Uterus (tissue), 4 donors: Measurements from ENCODE around the gene CLCA1. TPM values are rescaled to one million over a fixed set of nuclear protein-coding genes. Genes with fewer than 3 reads are reported as not detected.

ENCODE experiments used
- DNase-seq, 2 donors: peaks; one replicate each; pipeline ENCODE4 v3.0.0-alpha.2; 2019 to 2020
- H3K27ac ChIP-seq, 2 donors: fragments of 200-600 bp; sonication (generic); 1 replicate in 1 of 2; 2 replicates in 1 of 2; pipeline ENCODE4 v1.5.1; 2016 to 2018
- H3K27me3 ChIP-seq, 2 donors: fragments of 200-600 bp; sonication (generic); one replicate each; pipeline ENCODE4 v1.5.1; 2018 to 2019; ENCODE audit warnings: control low read depth in 1 of 2
- H3K36me3 ChIP-seq, 2 donors: fragments of 200-600 bp; sonication (generic); one replicate each; pipeline ENCODE4 v1.5.1; 2019; ENCODE audit warnings: control low read depth in 1 of 2
- H3K4me1 ChIP-seq, 2 donors: fragments of 200-600 bp; sonication (generic); one replicate each; pipeline ENCODE4 v1.5.1; 2018 to 2019; ENCODE audit warnings: control low read depth in 1 of 2
- H3K4me3 ChIP-seq, 2 donors: fragments of 200-600 bp; sonication (generic); 1 replicate in 1 of 2; 2 replicates in 1 of 2; pipeline ENCODE4 v1.5.1; 2018 to 2019; ENCODE audit warnings: mild to moderate bottlenecking in 1 of 2
- H3K9me3 ChIP-seq, 2 donors: fragments of 200-600 bp; sonication (generic); one replicate each; pipeline ENCODE4 v1.5.1; 2019; ENCODE audit warnings: control low read depth in 1 of 2
- POLR2A ChIP-seq, 2 donors: fragments of 450-650 bp; IDR thresholded peaks; one replicate each; pipeline ENCODE4 v1.6.1; 2016; ENCODE audit warnings: antibody characterized with exemption in 2 of 2, mild to moderate bottlenecking in 1 of 2, moderate library complexity in 1 of 2
- intact Hi-C: fragments of 100-400 bp; cut with DNase I; formaldehyde crosslinking; loops from one replicate; pipeline ENCODE4 v1.15.1; 2023; ENCODE audit warnings: low total_unique reads
- total RNA-seq, 4 donors: library from RNA; depleted of rRNA in 3 of 4; stranded (reverse); fragments of >200 nt in 3 of 4; gene quantifications; one replicate each; pipeline versions ENCODE4 v1.1.0 to v1.2.4, GENCODE V29; 2014 to 2023
- TF ChIP-seq, protein P1 (sequence below), 4 experiments: fragments of 200-600 bp in 2 of 4; fragments of 450-650 bp in 2 of 4; sonication (generic) in 2 of 4; IDR thresholded peaks; one replicate each; pipeline ENCODE4 v1.5.1; 2016 to 2019; ENCODE audit warnings: antibody characterized with exemption in 4 of 4, mild to moderate bottlenecking in 2 of 4, moderate library complexity in 1 of 4
- donor health status: DM: yes; HTN: yes; CAD: no.

Gene CLCA1
- total RNA-seq, 4 donors from 2014 or later = 0.21 to 0.29 TPM; not detected in 2

DNA sequence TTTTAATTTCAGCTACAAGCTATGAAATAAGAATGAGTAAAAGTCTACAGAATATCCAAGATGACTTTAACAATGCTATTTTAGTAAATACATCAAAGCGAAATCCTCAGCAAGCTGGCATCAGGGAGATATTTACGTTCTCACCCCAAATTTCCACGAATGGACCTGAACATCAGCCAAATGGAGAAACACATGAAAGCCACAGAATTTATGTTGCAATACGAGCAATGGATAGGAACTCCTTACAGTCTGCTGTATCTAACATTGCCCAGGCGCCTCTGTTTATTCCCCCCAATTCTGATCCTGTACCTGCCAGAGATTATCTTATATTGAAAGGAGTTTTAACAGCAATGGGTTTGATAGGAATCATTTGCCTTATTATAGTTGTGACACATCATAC is 13.7 kb upstream of the CLCA1 start:
- intact Hi-C loops = no loop called here
- DNase-seq = no peak
- H3K4me3 ChIP-seq = no peak overlapping the region
- H3K4me1 ChIP-seq = no peaks in the 10 kb centered on the region
- no peaks in the 10 kb centered on the region for H3K36me3 ChIP-seq
- no peaks in the 10 kb centered on the region for H3K27me3 ChIP-seq
- TF ChIP-seq POLR2A (IDR thresholded peaks at IDR 0.05) = no peak
- TF ChIP-seq, protein P1, sequence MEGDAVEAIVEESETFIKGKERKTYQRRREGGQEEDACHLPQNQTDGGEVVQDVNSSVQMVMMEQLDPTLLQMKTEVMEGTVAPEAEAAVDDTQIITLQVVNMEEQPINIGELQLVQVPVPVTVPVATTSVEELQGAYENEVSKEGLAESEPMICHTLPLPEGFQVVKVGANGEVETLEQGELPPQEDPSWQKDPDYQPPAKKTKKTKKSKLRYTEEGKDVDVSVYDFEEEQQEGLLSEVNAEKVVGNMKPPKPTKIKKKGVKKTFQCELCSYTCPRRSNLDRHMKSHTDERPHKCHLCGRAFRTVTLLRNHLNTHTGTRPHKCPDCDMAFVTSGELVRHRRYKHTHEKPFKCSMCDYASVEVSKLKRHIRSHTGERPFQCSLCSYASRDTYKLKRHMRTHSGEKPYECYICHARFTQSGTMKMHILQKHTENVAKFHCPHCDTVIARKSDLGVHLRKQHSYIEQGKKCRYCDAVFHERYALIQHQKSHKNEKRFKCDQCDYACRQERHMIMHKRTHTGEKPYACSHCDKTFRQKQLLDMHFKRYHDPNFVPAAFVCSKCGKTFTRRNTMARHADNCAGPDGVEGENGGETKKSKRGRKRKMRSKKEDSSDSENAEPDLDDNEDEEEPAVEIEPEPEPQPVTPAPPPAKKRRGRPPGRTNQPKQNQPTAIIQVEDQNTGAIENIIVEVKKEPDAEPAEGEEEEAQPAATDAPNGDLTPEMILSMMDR (IDR thresholded peaks at IDR 0.05) = no peak
- no peaks in the 10 kb centered on the region for H3K9me3 ChIP-seq
- H3K27ac ChIP-seq = no peak overlapping the region

DNA sequence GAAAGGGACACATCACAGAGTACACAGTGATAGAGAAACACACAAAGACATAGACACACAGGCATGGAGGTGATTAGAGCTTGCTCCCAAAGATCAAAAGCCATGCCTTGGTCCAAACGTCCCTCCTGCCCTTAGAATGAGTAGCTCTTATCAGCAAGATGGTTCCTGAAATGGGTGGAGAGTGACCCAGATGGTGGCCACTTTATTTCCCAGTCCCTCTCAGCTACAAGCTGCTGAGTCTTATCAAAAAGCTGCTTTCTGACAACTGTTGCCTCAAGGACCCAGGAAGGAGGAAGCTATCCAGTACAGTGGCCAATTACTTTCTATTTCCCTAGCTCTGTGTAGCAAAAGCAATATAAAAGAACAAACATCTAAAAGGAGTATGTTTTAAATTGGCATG is 7.7 kb upstream of the CLCA1 start:
- TF ChIP-seq, protein P1 (IDR thresholded peaks at IDR 0.05) = no peak
- TF ChIP-seq POLR2A (IDR thresholded peaks at IDR 0.05) = no peak
- no peak overlapping the region for H3K4me3 ChIP-seq
- H3K9me3 ChIP-seq = no peaks in the 10 kb centered on the region
- H3K36me3 ChIP-seq = no peaks in the 10 kb centered on the region
- no peaks in the 10 kb centered on the region for H3K4me1 ChIP-seq
- intact Hi-C loops = no loop called here
- H3K27me3 ChIP-seq = no peaks in the 10 kb centered on the region
- DNase-seq = no peak
- no peak overlapping the region for H3K27ac ChIP-seq

DNA sequence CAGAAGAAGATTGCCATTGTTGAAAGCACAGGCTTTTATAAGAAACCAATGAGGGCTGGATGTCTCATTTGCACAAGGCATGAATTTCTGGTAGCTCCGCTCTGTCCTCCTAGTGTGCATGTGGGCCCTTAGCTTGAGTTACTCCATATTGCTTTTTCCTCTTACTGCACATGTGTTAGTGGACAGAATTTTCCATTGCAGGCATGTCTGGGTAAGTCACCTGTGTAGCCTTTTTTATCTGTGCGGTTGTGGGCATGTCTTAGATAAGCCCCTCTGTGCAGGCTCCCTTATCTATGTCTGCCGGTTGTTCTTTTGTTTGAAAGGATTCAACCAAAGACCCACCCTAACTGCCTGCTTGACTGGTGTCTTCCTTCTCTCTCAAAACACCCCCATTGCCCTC is 7.2 kb upstream of the CLCA1 start:
- intact Hi-C loops = no loop called here
- DNase-seq = no peak
- TF ChIP-seq, protein P1 (IDR thresholded peaks at IDR 0.05) = no peak
- TF ChIP-seq POLR2A (IDR thresholded peaks at IDR 0.05) = no peak

DNA sequence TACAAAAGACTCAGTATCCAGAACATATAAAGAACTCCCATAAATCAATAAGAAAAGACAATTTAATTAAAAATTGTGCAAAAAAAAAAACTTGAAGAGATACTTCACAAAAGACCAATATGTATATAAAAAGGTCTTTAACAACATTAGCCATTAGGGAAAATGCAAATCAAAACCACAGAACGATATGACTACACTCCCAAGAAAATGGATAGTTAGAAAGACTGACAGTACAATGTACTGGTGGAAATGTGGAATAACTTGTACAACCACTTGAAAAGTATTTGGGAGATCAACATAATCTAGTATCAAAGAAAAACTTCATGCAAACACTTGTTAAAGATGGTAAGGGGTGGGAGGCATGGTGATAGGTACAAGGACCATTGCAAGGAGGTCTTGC is 3.9 kb upstream of the CLCA1 start:
- DNase-seq = no peak
- TF ChIP-seq, protein P1 (IDR thresholded peaks at IDR 0.05) = no peak
- no peak for TF ChIP-seq POLR2A (IDR thresholded peaks at IDR 0.05)
- H3K9me3 ChIP-seq = no peaks in the 10 kb centered on the region
- intact Hi-C loops = no loop called here
- no peaks in the 10 kb centered on the region for H3K36me3 ChIP-seq
- H3K4me1 ChIP-seq = no peaks in the 10 kb centered on the region
- no peak overlapping the region for H3K27ac ChIP-seq
- no peaks in the 10 kb centered on the region for H3K27me3 ChIP-seq
- no peak overlapping the region for H3K4me3 ChIP-seq

More for the DNA sequence above, 7.2 kb upstream of the CLCA1 start:
- Histone ChIP-seq H3K9me3 (no peaks in the 10 kb centered on the region), H3K4me1 (no peaks in the 10 kb centered on the region), H3K27me3 (no peaks in the 10 kb centered on the region), H3K27ac (no peak overlapping the region), H3K4me3 (no peak overlapping the region), H3K36me3 (no peaks in the 10 kb centered on the region)

DNA sequence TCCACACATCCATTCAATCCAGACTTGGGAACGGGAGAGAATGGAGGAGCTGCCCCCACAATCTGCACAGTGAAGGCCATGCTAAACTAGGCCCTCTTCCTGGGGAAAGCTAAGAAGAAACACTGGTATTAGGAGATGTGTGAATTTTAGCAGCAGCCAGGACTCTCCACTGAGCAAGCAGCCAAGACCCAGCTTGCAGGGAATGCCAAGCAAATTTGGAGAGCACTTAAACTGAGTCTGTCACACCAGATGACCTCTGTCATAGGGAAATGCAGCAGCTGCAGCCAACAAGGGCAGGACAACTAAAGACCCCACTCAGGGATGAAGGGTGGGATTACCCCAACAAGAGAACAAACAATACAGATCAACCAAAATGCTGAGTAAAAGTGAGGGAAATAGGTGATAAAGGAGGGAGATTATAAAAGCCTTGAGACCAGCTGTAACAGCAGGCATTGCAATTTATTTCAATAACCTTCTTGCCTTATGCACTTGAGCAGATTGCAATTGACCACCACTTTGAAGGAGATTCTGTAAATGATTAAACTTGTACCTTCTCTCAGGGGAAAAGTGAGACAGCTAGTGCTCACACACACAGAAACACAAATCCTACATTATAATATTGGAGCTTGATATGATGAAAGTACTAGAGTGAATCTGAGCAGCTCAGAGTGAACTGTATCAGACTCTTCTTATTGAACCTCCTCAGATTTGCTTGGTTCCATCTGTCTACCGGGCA is 2.5 kb upstream of the CLCA1 start:
- intact Hi-C loops = no loop called here
- TF ChIP-seq, protein P1 (IDR thresholded peaks at IDR 0.05) = no peak
- TF ChIP-seq POLR2A (IDR thresholded peaks at IDR 0.05) = no peak

More for the DNA sequence above, 2.5 kb upstream of the CLCA1 start:
- H3K4me3 ChIP-seq = no peak overlapping the region
- H3K9me3 ChIP-seq = no peaks in the 10 kb centered on the region
- H3K27ac ChIP-seq = no peak overlapping the region
- no peaks in the 10 kb centered on the region for H3K27me3 ChIP-seq
- DNase-seq = no peak
- no peaks in the 10 kb centered on the region for H3K36me3 ChIP-seq
- no peaks in the 10 kb centered on the region for H3K4me1 ChIP-seq
